Measurements from ENCODE around the gene MAMDC4. TPM values are rescaled to one million over a fixed set of nuclear protein-coding genes. Genes with fewer than 3 reads are reported as not detected.

MAMDC4 gene
- polyA plus RNA-seq, 1 donor (not counting 4 experiments of a cell fraction or from before 2014, with no cell fraction given): 0.49 TPM

- no peak for DNase-seq (ENCODE audit: low read depth, low spot score)
- no peaks in the 10 kb centered on the region for H3K9me3 ChIP-seq (ENCODE audit: control insufficient read depth, low read depth, low read length)
- no peak for TF ChIP-seq EZH2 (IDR thresholded peaks at IDR 0.05; ENCODE audit: low read length)
- TF ChIP-seq, protein P1, sequence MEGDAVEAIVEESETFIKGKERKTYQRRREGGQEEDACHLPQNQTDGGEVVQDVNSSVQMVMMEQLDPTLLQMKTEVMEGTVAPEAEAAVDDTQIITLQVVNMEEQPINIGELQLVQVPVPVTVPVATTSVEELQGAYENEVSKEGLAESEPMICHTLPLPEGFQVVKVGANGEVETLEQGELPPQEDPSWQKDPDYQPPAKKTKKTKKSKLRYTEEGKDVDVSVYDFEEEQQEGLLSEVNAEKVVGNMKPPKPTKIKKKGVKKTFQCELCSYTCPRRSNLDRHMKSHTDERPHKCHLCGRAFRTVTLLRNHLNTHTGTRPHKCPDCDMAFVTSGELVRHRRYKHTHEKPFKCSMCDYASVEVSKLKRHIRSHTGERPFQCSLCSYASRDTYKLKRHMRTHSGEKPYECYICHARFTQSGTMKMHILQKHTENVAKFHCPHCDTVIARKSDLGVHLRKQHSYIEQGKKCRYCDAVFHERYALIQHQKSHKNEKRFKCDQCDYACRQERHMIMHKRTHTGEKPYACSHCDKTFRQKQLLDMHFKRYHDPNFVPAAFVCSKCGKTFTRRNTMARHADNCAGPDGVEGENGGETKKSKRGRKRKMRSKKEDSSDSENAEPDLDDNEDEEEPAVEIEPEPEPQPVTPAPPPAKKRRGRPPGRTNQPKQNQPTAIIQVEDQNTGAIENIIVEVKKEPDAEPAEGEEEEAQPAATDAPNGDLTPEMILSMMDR (optimal IDR thresholded peaks at IDR 0.05 in 1 of 3, IDR thresholded peaks at IDR 0.05 in 1 of 3, conservative IDR thresholded peaks at IDR 0.05 in 1 of 3; ENCODE audit: extremely low read depth in 1 of 3, insufficient read depth in 2 of 3, low read length in 3 of 3): no peak
- H3K9ac ChIP-seq (ENCODE audit: control insufficient read depth, extremely low read depth, insufficient read depth, low read length): no peak overlapping the region
- no peak overlapping the region for H3K27ac ChIP-seq (ENCODE audit: control insufficient read depth, insufficient read depth, low read length)
- FAIRE-seq: no peak
- no peaks in the 10 kb centered on the region for H3K9me1 ChIP-seq (ENCODE audit: control insufficient read depth, extremely low read depth, insufficient read depth, low read length)
- dilution Hi-C loops (cut with MboI; ENCODE audit: extremely low pct_ligation_motif_present, low sequenced_read_pairs): loop anchor here (25.0 kb wide), 1 partner anchor 122 kb away; the partner anchor contains the start of genes C8G and FBXW5
- no peaks in the 10 kb centered on the region for H3K27me3 ChIP-seq (ENCODE audit: control insufficient read depth, extremely low read depth, insufficient read depth, low read length)
- H4K20me1 ChIP-seq (ENCODE audit: control insufficient read depth, extremely low read depth, insufficient read depth, low read length): no peaks in the 10 kb centered on the region
- H2AFZ ChIP-seq (ENCODE audit: control insufficient read depth, low read length): no peak overlapping the region
- H3K4me3 ChIP-seq (ENCODE audit: control insufficient read depth in 2 of 3, extremely low read depth in 1 of 3, insufficient read depth in 2 of 3, low read depth in 1 of 3, low read length in 3 of 3): no peak overlapping the region
- no peak overlapping the region for H3K4me2 ChIP-seq (ENCODE audit: control insufficient read depth, extremely low read depth, insufficient read depth, low read depth, low read length)
- H3K4me1 ChIP-seq (ENCODE audit: control insufficient read depth, extremely low read depth, insufficient read depth, low read length): peaks cover 4% of the 10 kb centered on the region
- peaks cover 35% of the 10 kb centered on the region for H3K79me2 ChIP-seq (ENCODE audit: control insufficient read depth, insufficient read depth, low read length)
- H3K36me3 ChIP-seq (ENCODE audit: control insufficient read depth in 2 of 2, extremely low read depth in 1 of 2, insufficient read depth in 2 of 2, low read length in 2 of 2): peaks cover 9 to 17% of the 10 kb centered on the region in 2 experiments
These were observed 37.3 kb upstream of the MAMDC4 start for GRCh38 chr9:136814725-136815421.

DNA sequence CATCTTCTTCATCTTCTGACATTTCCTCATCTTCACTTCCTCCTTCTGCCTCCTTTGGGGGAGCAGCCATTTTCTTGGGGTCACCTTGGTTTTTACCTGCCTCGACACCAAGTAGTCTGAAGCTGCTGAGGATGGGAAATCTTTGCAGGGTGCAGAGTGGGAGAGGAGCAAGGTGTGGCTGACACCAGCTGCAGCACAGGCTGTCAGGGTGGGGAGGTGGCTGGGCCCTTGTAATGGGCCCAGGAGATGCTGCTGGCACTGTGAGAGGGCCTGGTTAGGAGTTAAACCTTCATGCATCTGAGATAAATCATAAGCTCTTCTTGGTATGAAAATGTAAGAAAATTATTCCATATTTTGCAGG lies 36.7 kb upstream of the MAMDC4 start:
- no peaks in the 10 kb centered on the region for H4K20me1 ChIP-seq (ENCODE audit: control insufficient read depth, extremely low read depth, insufficient read depth, low read length)
- H3K79me2 ChIP-seq (ENCODE audit: control insufficient read depth, insufficient read depth, low read length): peaks cover 32% of the 10 kb centered on the region
- H3K4me2 ChIP-seq (ENCODE audit: control insufficient read depth, extremely low read depth, insufficient read depth, low read depth, low read length): no peak overlapping the region
- dilution Hi-C loops (cut with MboI; ENCODE audit: extremely low pct_ligation_motif_present, low sequenced_read_pairs): loop anchor here (25.0 kb wide), 1 partner anchor 122 kb away; the partner anchor contains the start of genes C8G and FBXW5
- H3K27me3 ChIP-seq (ENCODE audit: control insufficient read depth, extremely low read depth, insufficient read depth, low read length): no peaks in the 10 kb centered on the region
- no peaks in the 10 kb centered on the region for H3K4me1 ChIP-seq (ENCODE audit: control insufficient read depth, extremely low read depth, insufficient read depth, low read length)
- TF ChIP-seq, protein P1 (optimal IDR thresholded peaks at IDR 0.05 in 1 of 3, IDR thresholded peaks at IDR 0.05 in 1 of 3, conservative IDR thresholded peaks at IDR 0.05 in 1 of 3; ENCODE audit: extremely low read depth in 1 of 3, insufficient read depth in 2 of 3, low read length in 3 of 3): no peak
- TF ChIP-seq EZH2 (IDR thresholded peaks at IDR 0.05; ENCODE audit: low read length): no peak
- no peaks in the 10 kb centered on the region for H3K9me1 ChIP-seq (ENCODE audit: control insufficient read depth, extremely low read depth, insufficient read depth, low read length)
- FAIRE-seq (no peak), DNase-seq (ENCODE audit: low read depth, low spot score) (no peak)
- H3K36me3 ChIP-seq (ENCODE audit: control insufficient read depth in 2 of 2, extremely low read depth in 1 of 2, insufficient read depth in 2 of 2, low read length in 2 of 2): peaks cover 9 to 13% of the 10 kb centered on the region in 2 experiments
- no peak overlapping the region for H3K27ac ChIP-seq (ENCODE audit: control insufficient read depth, insufficient read depth, low read length)
- H3K9me3 ChIP-seq (ENCODE audit: control insufficient read depth, low read depth, low read length): no peaks in the 10 kb centered on the region
- no peak overlapping the region for H2AFZ ChIP-seq (ENCODE audit: control insufficient read depth, low read length)
- no peak overlapping the region for H3K4me3 ChIP-seq (ENCODE audit: control insufficient read depth in 2 of 3, extremely low read depth in 1 of 3, insufficient read depth in 2 of 3, low read depth in 1 of 3, low read length in 3 of 3)
- H3K9ac ChIP-seq (ENCODE audit: control insufficient read depth, extremely low read depth, insufficient read depth, low read length): no peak overlapping the region

Data from keratinocyte (primary cell).